ENCODE measurements around the gene SERPINE2.

Gene SERPINE2

GRCh38 chr2:224039080-224039769 lies at the start of gene SERPINE2:
Gene SERPINE2, minus strand, starts transcription at chr2:224039286. Its CDS starts 37,386 bp downstream, at chr2:224001900.
- Histone ChIP-seq H3K4me1 (ENCODE audit: insufficient read depth, low read length) (peaks cover 14% of the 10 kb centered on the region), H3K4me3 (ENCODE audit: low read length) (peak within 1 kb of the TSS; percentile 63), H3K27me3 (ENCODE audit: insufficient read depth, low read length) (peaks cover 39% of the 10 kb centered on the region), H3K9me3 (ENCODE audit: low read length) (no peaks in the 10 kb centered on the region), H3K36me3 (ENCODE audit: insufficient read depth, low read length) (no peaks in the 10 kb centered on the region), H2AFZ (ENCODE audit: low read depth, low read length) (peak within 1 kb of the TSS; percentile 77)

DNA sequence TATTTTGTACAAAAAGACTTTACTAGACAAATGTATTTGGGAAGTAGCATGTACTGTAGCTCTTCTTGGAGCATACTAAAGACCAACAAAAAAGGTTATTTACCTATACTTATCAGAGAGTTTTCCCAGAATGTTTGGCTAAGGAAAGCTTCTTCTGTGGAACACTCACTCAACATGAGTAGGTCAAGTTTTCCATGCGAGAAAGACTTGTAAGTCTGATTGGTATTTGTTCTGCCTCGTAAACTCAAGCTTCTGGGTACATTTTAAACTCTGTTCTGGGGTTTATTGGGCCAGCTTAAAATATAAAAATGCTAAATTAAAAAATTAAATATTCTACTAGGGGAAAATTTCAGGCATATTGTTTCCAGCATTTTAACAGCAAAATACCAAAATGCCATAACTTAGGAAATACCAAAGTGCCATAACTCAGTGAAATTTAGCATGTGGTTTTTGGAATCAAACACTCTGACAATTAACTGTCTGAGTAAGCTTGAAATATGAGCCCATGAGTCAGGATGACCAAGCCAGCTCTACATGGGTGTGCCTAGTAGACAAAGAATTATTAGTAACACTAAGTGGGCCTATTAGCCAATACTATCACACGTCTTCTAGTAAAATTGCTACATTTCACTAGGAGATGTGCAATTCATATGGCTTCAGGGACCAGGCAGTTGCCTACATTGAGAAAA lies 47.3 kb upstream of the SERPINE2 start:
- H3K9me3 ChIP-seq (ENCODE audit: low read length) = no peaks in the 10 kb centered on the region
- no peaks in the 10 kb centered on the region for H3K4me1 ChIP-seq (ENCODE audit: insufficient read depth, low read length)
- H3K27me3 ChIP-seq (ENCODE audit: insufficient read depth, low read length) = no peaks in the 10 kb centered on the region
- no peak overlapping the region for H3K4me3 ChIP-seq (ENCODE audit: low read length)
- H3K36me3 ChIP-seq (ENCODE audit: insufficient read depth, low read length) = no peaks in the 10 kb centered on the region
- no peak overlapping the region for H2AFZ ChIP-seq (ENCODE audit: low read depth, low read length)

- no peaks in the 10 kb centered on the region for H3K36me3 ChIP-seq (ENCODE audit: insufficient read depth, low read length)
- H2AFZ ChIP-seq (ENCODE audit: low read depth, low read length) = no peak overlapping the region
- H3K4me3 ChIP-seq (ENCODE audit: low read length) = no peak overlapping the region
- H3K9me3 ChIP-seq (ENCODE audit: low read length) = no peaks in the 10 kb centered on the region
- H3K27me3 ChIP-seq (ENCODE audit: insufficient read depth, low read length) = no peaks in the 10 kb centered on the region
- no peaks in the 10 kb centered on the region for H3K4me1 ChIP-seq (ENCODE audit: insufficient read depth, low read length)
Measured at GRCh38 chr2:224085811-224086210, 46.7 kb upstream of the SERPINE2 start.

GRCh38 chr2:224085246-224085645 lies 46.2 kb upstream of the SERPINE2 start:
- H3K4me3 ChIP-seq (ENCODE audit: low read length) = no peak overlapping the region
- H2AFZ ChIP-seq (ENCODE audit: low read depth, low read length) = no peak overlapping the region

GRCh38 chr2:224084266-224084892 lies 45.3 kb upstream of the SERPINE2 start:
- H2AFZ ChIP-seq (ENCODE audit: low read depth, low read length) = peak overlapping the region; percentile 81
- H3K4me3 ChIP-seq (ENCODE audit: low read length) = no peak overlapping the region
- no peaks in the 10 kb centered on the region for H3K4me1 ChIP-seq (ENCODE audit: insufficient read depth, low read length)
- H3K36me3 ChIP-seq (ENCODE audit: insufficient read depth, low read length) = no peaks in the 10 kb centered on the region
- no peaks in the 10 kb centered on the region for H3K9me3 ChIP-seq (ENCODE audit: low read length)
- H3K27me3 ChIP-seq (ENCODE audit: insufficient read depth, low read length) = no peaks in the 10 kb centered on the region

More at GRCh38 chr2:224085246-224085645, 46.2 kb upstream of the SERPINE2 start:
- Histone ChIP-seq H3K4me1 (ENCODE audit: insufficient read depth, low read length) (no peaks in the 10 kb centered on the region), H3K36me3 (ENCODE audit: insufficient read depth, low read length) (no peaks in the 10 kb centered on the region), H3K9me3 (ENCODE audit: low read length) (no peaks in the 10 kb centered on the region), H3K27me3 (ENCODE audit: insufficient read depth, low read length) (no peaks in the 10 kb centered on the region)

- no peaks in the 10 kb centered on the region for H3K36me3 ChIP-seq (ENCODE audit: insufficient read depth, low read length)
Measured at GRCh38 chr2:224083638-224084037, 44.6 kb upstream of the SERPINE2 start.

GRCh38 chr2:224078656-224079055 lies 39.6 kb upstream of the SERPINE2 start:
- Histone ChIP-seq H2AFZ (ENCODE audit: low read depth, low read length) (no peak overlapping the region), H3K36me3 (ENCODE audit: insufficient read depth, low read length) (no peaks in the 10 kb centered on the region)

More at GRCh38 chr2:224083638-224084037, 44.6 kb upstream of the SERPINE2 start:
- Histone ChIP-seq H3K9me3 (ENCODE audit: low read length) (no peaks in the 10 kb centered on the region), H3K4me3 (ENCODE audit: low read length) (no peak overlapping the region), H3K4me1 (ENCODE audit: insufficient read depth, low read length) (no peaks in the 10 kb centered on the region), H2AFZ (ENCODE audit: low read depth, low read length) (no peak overlapping the region), H3K27me3 (ENCODE audit: insufficient read depth, low read length) (no peaks in the 10 kb centered on the region)

DNA sequence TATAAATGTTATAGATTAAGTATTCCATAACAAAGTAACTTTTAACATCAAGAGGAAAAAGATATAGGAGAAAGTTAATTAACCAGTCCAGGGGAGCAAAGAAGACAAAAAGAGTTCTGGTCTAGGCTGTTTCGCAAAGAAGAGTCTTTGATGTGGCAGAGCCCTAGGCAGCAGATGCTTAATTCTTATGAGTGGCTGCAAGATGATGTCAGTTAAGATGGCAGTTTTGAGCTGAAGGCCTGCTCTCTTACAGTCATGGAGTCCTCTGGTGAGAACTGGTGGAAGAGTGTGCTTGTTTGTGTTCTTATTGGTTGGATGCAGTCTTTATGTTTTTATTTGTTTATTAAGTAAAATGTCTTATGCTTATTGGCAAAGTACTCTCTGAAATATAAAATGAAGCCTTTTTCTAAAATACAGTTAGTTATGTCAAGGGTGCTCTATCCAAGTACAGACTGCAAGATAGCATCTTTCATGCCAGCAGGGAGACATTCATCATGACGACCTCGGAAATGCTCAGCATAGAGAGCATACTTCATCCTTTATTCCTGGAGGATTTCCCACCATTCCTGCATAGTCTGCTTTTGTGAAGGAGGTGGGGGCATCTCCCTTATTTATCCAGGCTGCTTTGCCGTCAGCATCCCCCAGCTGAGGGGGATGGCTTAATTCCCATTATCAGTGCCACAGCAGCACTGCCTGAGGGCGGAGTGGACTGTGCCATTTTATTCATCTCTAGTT lies 38.9 kb upstream of the SERPINE2 start:
- no peaks in the 10 kb centered on the region for H3K36me3 ChIP-seq (ENCODE audit: insufficient read depth, low read length)
- no peak overlapping the region for H3K4me3 ChIP-seq (ENCODE audit: low read length)
- no peaks in the 10 kb centered on the region for H3K4me1 ChIP-seq (ENCODE audit: insufficient read depth, low read length)
- no peaks in the 10 kb centered on the region for H3K9me3 ChIP-seq (ENCODE audit: low read length)
- H2AFZ ChIP-seq (ENCODE audit: low read depth, low read length) = no peak overlapping the region
- no peaks in the 10 kb centered on the region for H3K27me3 ChIP-seq (ENCODE audit: insufficient read depth, low read length)

More at GRCh38 chr2:224078656-224079055, 39.6 kb upstream of the SERPINE2 start:
- H3K4me1 ChIP-seq (ENCODE audit: insufficient read depth, low read length) = no peaks in the 10 kb centered on the region
- H3K4me3 ChIP-seq (ENCODE audit: low read length) = no peak overlapping the region
- H3K27me3 ChIP-seq (ENCODE audit: insufficient read depth, low read length) = no peaks in the 10 kb centered on the region
- H3K9me3 ChIP-seq (ENCODE audit: low read length) = no peaks in the 10 kb centered on the region

DNA sequence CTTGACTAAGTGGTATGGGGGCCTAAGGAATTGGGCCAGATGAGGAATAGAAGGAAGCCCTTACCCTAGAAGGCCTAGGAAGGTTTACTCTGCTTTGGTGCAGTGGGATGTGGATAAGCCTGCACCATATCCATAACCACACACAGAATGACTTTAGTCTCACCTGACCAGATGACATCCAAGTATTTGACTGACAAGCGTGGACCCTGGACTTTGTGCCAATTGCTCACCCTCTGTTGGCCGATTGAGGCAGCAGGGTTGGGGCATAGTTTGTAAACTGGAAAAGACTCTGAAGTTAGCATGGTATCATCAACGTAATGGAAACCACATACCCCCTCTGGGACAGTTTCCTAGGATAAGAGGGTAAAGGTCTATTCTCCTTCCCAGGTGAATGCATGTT lies 36.5 kb upstream of the SERPINE2 start:
- no peaks in the 10 kb centered on the region for H3K36me3 ChIP-seq (ENCODE audit: insufficient read depth, low read length)
- H3K9me3 ChIP-seq (ENCODE audit: low read length) = no peaks in the 10 kb centered on the region
- H3K4me1 ChIP-seq (ENCODE audit: insufficient read depth, low read length) = no peaks in the 10 kb centered on the region
- no peak overlapping the region for H3K4me3 ChIP-seq (ENCODE audit: low read length)
- H2AFZ ChIP-seq (ENCODE audit: low read depth, low read length) = no peak overlapping the region
- no peaks in the 10 kb centered on the region for H3K27me3 ChIP-seq (ENCODE audit: insufficient read depth, low read length)

GRCh38 chr2:224073676-224074075 lies 34.6 kb upstream of the SERPINE2 start:
- no peak overlapping the region for H2AFZ ChIP-seq (ENCODE audit: low read depth, low read length)
- H3K4me3 ChIP-seq (ENCODE audit: low read length) = no peak overlapping the region
- no peaks in the 10 kb centered on the region for H3K4me1 ChIP-seq (ENCODE audit: insufficient read depth, low read length)
- H3K27me3 ChIP-seq (ENCODE audit: insufficient read depth, low read length) = no peaks in the 10 kb centered on the region
- H3K36me3 ChIP-seq (ENCODE audit: insufficient read depth, low read length) = no peaks in the 10 kb centered on the region
- no peaks in the 10 kb centered on the region for H3K9me3 ChIP-seq (ENCODE audit: low read length)

DNA sequence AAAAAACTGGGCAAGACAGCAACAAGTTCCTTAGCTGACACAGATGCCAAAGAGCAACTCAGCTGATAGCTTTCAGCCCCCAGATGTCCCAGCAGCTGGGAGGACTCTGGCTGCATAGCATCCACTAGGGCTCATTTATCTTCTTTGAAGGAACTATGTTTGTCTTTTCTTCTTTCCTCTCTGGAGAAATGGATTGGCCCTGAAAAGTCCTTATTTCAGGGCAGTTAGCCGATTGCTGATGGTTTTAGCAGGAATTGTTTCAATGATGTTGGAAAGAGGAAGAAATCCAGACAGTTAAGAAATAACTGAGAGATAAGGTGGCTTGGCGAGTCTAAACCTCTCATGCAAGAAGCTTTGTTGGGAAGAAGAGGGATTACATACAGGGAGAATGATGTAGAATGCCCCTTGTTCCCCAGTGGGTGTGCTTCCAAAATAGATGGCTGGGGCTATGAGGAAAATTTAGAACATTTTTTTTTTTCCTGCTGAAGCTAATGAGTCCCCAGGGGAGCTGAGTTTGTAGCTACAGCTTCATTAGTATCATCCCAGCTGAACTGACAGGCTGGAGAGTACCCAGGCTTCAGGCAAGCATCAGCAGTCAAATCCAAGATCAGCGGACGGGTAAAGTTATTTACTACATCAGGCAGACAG lies 33.6 kb upstream of the SERPINE2 start:
- Histone ChIP-seq H3K4me3 (ENCODE audit: low read length) (no peak overlapping the region), H2AFZ (ENCODE audit: low read depth, low read length) (no peak overlapping the region), H3K4me1 (ENCODE audit: insufficient read depth, low read length) (no peaks in the 10 kb centered on the region), H3K27me3 (ENCODE audit: insufficient read depth, low read length) (no peaks in the 10 kb centered on the region), H3K9me3 (ENCODE audit: low read length) (no peaks in the 10 kb centered on the region), H3K36me3 (ENCODE audit: insufficient read depth, low read length) (no peaks in the 10 kb centered on the region)

DNA sequence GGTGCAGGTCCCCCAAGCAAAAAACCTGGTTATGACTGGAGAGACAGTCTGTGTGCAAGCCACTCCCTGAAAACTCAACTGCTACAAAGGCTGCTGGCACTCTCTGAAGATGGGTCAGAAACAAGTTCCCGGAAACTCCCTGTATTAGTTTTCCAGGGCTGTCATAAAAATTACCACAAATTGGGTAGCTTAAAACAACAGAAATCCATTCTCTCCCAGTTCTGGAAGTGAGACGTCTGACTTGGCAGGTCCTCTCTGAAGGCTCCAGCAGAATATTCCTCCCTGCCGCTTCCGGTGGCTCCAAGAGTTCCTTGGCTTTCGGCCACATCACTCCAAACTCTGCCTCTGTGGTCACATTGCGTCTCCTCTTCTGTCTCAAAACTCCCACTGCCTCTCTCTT lies 30.1 kb upstream of the SERPINE2 start:
- Histone ChIP-seq H2AFZ (ENCODE audit: low read depth, low read length) (no peak overlapping the region), H3K27me3 (ENCODE audit: insufficient read depth, low read length) (no peaks in the 10 kb centered on the region), H3K36me3 (ENCODE audit: insufficient read depth, low read length) (no peaks in the 10 kb centered on the region), H3K4me3 (ENCODE audit: low read length) (no peak overlapping the region), H3K9me3 (ENCODE audit: low read length) (no peaks in the 10 kb centered on the region), H3K4me1 (ENCODE audit: insufficient read depth, low read length) (no peaks in the 10 kb centered on the region)
